ENCODE measurements around the gene CPLANE1. TPM values are rescaled to one million over a fixed set of nuclear protein-coding genes. Genes with fewer than 3 reads are reported as not detected.

Gene CPLANE1
- total and polyA plus RNA-seq, 7 experiments from 2014 or later, result 1.1 to 14.7 (median 9.0) TPM

Other genes starting within 250 kb of the CPLANE1 start
- 10 to 100 TPM; 21.3 to 51.2 (median 26.4) TPM for gene NUP155, start 121.7 kb upstream of the CPLANE1 start, total RNA-seq
- gene NUP155, start 121.7 kb upstream of the CPLANE1 start, polyA plus RNA-seq, result 10 to 100 TPM; 18.7 to 24.6 TPM
- gene WDR70, start 129.9 kb upstream of the CPLANE1 start, total RNA-seq, result 10 to 100 TPM; 33.5 to 41.4 (median 39.7) TPM
- 10 to 100 TPM; 17.7 to 19.1 TPM for gene WDR70, start 129.9 kb upstream of the CPLANE1 start, polyA plus RNA-seq

Data from naive thymus-derived CD4-positive, alpha-beta T cell (primary cell).